GM18867 (cell line): Measurements from ENCODE around the gene DIAPH2.
"Not testable (repeated sequence)": the region's sequence is repeated elsewhere in the genome, so short reads cannot be mapped to it uniquely, and the experiment has no call there.

Experiments used
- ATAC-seq: cut with Tn5 transposase; IDR thresholded peaks from one replicate; pipeline ENCODE4 v1.9.1; 2021; ENCODE audit warnings: mild to moderate bottlenecking, moderate library complexity; ENCODE audit not compliant: unreplicated experiment

Gene DIAPH2

GRCh38 chrX:96807318-96807717, 122.7 kb downstream of the DIAPH2 start:
- ATAC-seq: no peak

GRCh38 chrX:96820935-96821334, 136.3 kb downstream of the DIAPH2 start:
- ATAC-seq: no peak

- ATAC-seq: no peak
These were observed 139.5 kb downstream of the DIAPH2 start for GRCh38 chrX:96824166-96824565.

GRCh38 chrX:96833333-96833732, 148.7 kb downstream of the DIAPH2 start:
- ATAC-seq: no peak

GRCh38 chrX:96834137-96834536, 149.5 kb downstream of the DIAPH2 start:
- ATAC-seq: no peak

- peak; percentile 85 for ATAC-seq
These were observed 151.1 kb downstream of the DIAPH2 start for GRCh38 chrX:96835660-96836289.

- no peak for ATAC-seq
These were observed 153.2 kb downstream of the DIAPH2 start for GRCh38 chrX:96837808-96838207.

- ATAC-seq: no peak
These were observed 153.9 kb downstream of the DIAPH2 start for GRCh38 chrX:96838537-96838936.

GRCh38 chrX:96841325-96841724, 156.7 kb downstream of the DIAPH2 start:
- ATAC-seq: no peak

- not testable (repeated sequence) for ATAC-seq
These were observed 157.2 kb downstream of the DIAPH2 start for GRCh38 chrX:96841866-96842265.

- ATAC-seq: no peak
These were observed 158.9 kb downstream of the DIAPH2 start for GRCh38 chrX:96843566-96843965.

GRCh38 chrX:96846841-96847240, 162.2 kb downstream of the DIAPH2 start:
- ATAC-seq: no peak

GRCh38 chrX:96859422-96859821, 174.8 kb downstream of the DIAPH2 start:
- not testable (repeated sequence) for ATAC-seq

- ATAC-seq: no peak
These were observed 176.6 kb downstream of the DIAPH2 start for GRCh38 chrX:96861218-96861617.

GRCh38 chrX:96861661-96862060, 177.0 kb downstream of the DIAPH2 start:
- no peak for ATAC-seq

- no peak for ATAC-seq
These were observed 199.0 kb downstream of the DIAPH2 start, which contains the start of gene RPA4 for GRCh38 chrX:96883608-96884007. TSS of gene RPA4 (plus strand) at chrX:96883908. CDS start at chrX:96884311, 403 bp downstream.

- ATAC-seq: no peak
These were observed 199.4 kb downstream of the DIAPH2 start for GRCh38 chrX:96884027-96884426.

- no peak for ATAC-seq
These were observed 205.1 kb downstream of the DIAPH2 start for GRCh38 chrX:96889726-96890125.

- no peak for ATAC-seq
These were observed 222.1 kb downstream of the DIAPH2 start for GRCh38 chrX:96906741-96907140.

GRCh38 chrX:96907516-96908272, 223.1 kb downstream of the DIAPH2 start:
- ATAC-seq: no peak

- no peak for ATAC-seq
These were observed 224.6 kb downstream of the DIAPH2 start for GRCh38 chrX:96909291-96909690.

- no peak for ATAC-seq
These were observed 234.2 kb downstream of the DIAPH2 start for GRCh38 chrX:96918864-96919263.
